PC-3 (cell line): ENCODE results near the gene CCL22.

Source experiments
- CTCF ChIP-seq: fragments of 300-600 bp; sonication (generic); conservative IDR thresholded peaks from 2 replicates; pipeline ENCODE4 v1.5.1; 2017; ENCODE audit warnings: antibody characterized with exemption, low read depth, mild to moderate bottlenecking, low read length
- EZH2 ChIP-seq: fragments of 300-600 bp; sonication (generic); IDR thresholded peaks from one replicate; pipeline ENCODE4 v1.6.1; 2017; ENCODE audit warnings: antibody characterized with exemption, mild to moderate bottlenecking, low read length; ENCODE audit not compliant: unreplicated experiment
- EZH2phosphoT487 ChIP-seq: fragments of 300-600 bp; sonication (generic); IDR thresholded peaks from 2 replicates; pipeline ENCODE4 v1.6.1; 2018; ENCODE audit warnings: mild to moderate bottlenecking, antibody characterized with exemption, low read length, borderline replicate concordance

- no peak for TF ChIP-seq CTCF
- no peak for TF ChIP-seq EZH2
- no peak for TF ChIP-seq EZH2phosphoT487
Measured at GRCh38 chr16:57395026-57395425, 36.4 kb downstream of the CCL22 start.
